ENCODE measurements around the gene DBNDD1.

GRCh38 chr16:89973235-89973634, 46.0 kb downstream of the DBNDD1 start:
- TF ChIP-seq POLR2AphosphoS5 (IDR thresholded peaks at IDR 0.05) (no peak), CTCF (IDR thresholded peaks at IDR 0.05) (no peak)
